Mesothelial cell of epicardium (in vitro differentiated cells): ENCODE data around the gene TKT. TPM values are rescaled to one million over a fixed set of nuclear protein-coding genes. Genes with fewer than 3 reads are reported as not detected.

Experiments
- DNase-seq, 2 experiments: peaks; one replicate each; pipeline ENCODE4 v3.0.0; 2021; ENCODE audit warnings: low spot score in 2 of 2; ENCODE audit not compliant: unreplicated experiment in 2 of 2
- H3K27ac Mint-ChIP-seq: 2 replicates; pipeline ENCODE4 v1.8.0; 2021; ENCODE audit warnings: mixed read lengths
- H3K27me3 Mint-ChIP-seq: 2 replicates; pipeline ENCODE4 v1.8.0; 2021; ENCODE audit warnings: low read depth, mixed read lengths
- H3K36me3 Mint-ChIP-seq: 2 replicates; pipeline ENCODE4 v1.8.0; 2021; ENCODE audit warnings: mixed read lengths
- H3K4me1 Mint-ChIP-seq: 2 replicates; pipeline ENCODE4 v1.8.0; 2021; ENCODE audit warnings: mixed read lengths
- H3K4me3 Mint-ChIP-seq: 2 replicates; pipeline ENCODE4 v1.8.0; 2021; ENCODE audit warnings: mild to moderate bottlenecking, moderate library complexity, mixed read lengths
- H3K9me3 Mint-ChIP-seq: 2 replicates; pipeline ENCODE4 v1.8.0; 2021; ENCODE audit warnings: mixed read lengths
- CTCF ChIP-seq: fragments of 200-600 bp; sonication (generic); IDR thresholded peaks from one replicate; pipeline ENCODE4 v1.5.0; 2021; ENCODE audit warnings: antibody characterized with exemption; ENCODE audit not compliant: unreplicated experiment
- total RNA-seq: library from RNA; stranded (reverse); gene quantifications from 3 replicates; pipeline ENCODE4 v1.2.1, GENCODE V29; 2021

TKT gene
- total RNA-seq, 1 donor from 2014 or later: 181 TPM

- H3K27ac Mint-ChIP-seq: no peak overlapping the region
- no peaks in the 10 kb centered on the region for H3K9me3 Mint-ChIP-seq
- peaks cover 8% of the 10 kb centered on the region for H3K36me3 Mint-ChIP-seq
- TF ChIP-seq CTCF: no peak
- no peak overlapping the region for H3K4me3 Mint-ChIP-seq
- no peaks in the 10 kb centered on the region for H3K4me1 Mint-ChIP-seq
- no peaks in the 10 kb centered on the region for H3K27me3 Mint-ChIP-seq
- DNase-seq: no peak
Observed at GRCh38 chr3:53179580-53179979, 76.2 kb downstream of the TKT start.

DNA sequence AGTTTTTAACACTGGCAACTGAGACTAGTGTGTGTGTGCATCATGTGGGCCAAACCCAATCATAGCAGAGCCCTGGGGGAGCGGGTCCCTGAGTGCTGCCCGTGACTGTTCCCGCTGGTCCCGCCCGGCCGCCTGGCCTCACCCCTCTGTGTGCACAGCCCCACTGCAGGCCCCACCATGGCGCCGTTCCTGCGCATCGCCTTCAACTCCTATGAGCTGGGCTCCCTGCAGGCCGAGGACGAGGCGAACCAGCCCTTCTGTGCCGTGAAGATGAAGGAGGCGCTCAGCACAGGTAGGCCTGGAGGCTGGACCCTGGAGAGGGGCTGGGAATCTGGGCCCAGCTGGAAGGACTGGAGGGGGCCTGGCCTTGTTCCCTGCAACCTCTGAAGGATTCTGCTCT lies 77.6 kb downstream of the TKT start:
- Mint-ChIP-seq H3K27ac (no peak overlapping the region), H3K27me3 (no peaks in the 10 kb centered on the region), H3K4me3 (no peak overlapping the region), H3K36me3 (peaks cover 10% of the 10 kb centered on the region), H3K9me3 (no peaks in the 10 kb centered on the region), H3K4me1 (no peaks in the 10 kb centered on the region)
- no peak for DNase-seq
- TF ChIP-seq CTCF: no peak

DNA sequence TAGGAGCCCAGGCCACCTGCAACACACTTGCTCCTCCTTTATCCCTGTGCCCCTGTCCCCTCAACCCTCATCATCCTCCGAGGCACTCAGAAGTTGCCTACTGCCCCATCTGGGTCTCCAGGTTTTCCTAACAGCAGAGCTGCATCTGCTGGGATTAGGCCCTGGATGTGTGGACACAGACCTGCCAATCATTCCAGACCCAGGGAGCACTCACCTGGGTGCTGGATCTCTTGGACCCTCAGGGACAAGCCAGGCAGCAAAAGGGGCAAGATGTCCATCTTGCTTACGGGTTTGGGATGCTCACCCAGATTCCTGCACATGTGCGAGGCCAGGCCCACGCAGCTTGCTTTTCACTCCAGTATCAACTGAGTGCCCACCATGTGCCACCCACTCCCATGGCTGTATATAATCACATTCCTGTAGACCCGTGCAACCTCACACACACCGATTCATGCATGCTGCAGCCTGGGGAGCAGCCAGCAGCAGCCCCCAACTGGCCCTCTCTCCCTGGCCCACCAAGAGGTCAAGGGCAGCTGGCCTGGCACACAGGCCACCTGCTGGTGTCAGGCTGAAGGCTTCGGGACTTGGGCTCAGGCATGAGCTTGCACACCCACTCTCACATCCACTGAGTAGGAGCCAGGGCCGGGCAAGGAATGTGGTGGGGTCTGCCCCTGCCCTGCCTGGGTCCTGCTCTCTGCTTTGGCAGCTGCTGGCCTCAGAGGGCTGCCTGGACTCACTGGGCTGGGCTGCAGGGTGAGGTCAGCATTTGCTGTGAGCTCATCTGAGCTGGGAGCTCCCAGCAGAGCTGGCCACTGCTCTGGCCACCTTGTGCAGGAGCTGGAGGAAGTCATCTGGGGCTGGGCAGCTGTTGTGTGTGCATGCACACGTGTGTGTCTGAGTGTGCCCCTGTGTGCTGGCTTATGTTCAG lies 79.9 kb downstream of the TKT start:
- no peaks in the 10 kb centered on the region for H3K27me3 Mint-ChIP-seq
- DNase-seq: no peak
- H3K27ac Mint-ChIP-seq: no peak overlapping the region
- no peak for TF ChIP-seq CTCF
- H3K9me3 Mint-ChIP-seq: no peaks in the 10 kb centered on the region
- H3K4me3 Mint-ChIP-seq: no peak overlapping the region
- H3K36me3 Mint-ChIP-seq: peaks cover 10% of the 10 kb centered on the region
- no peaks in the 10 kb centered on the region for H3K4me1 Mint-ChIP-seq

Other genes starting within 250 kb of the TKT start
- 4.1 to 5.4 TPM (median 4.4 TPM) in 3 replicates for gene SFMBT1, start 209.9 kb downstream of the TKT start, total RNA-seq
- 27.7 to 30.4 TPM (median 28.3 TPM) in 3 replicates for gene RFT1, start 125.6 kb downstream of the TKT start, total RNA-seq
- 15.2 to 17.0 TPM (median 16.1 TPM) in 3 replicates for gene PRKCD, start 94.8 kb downstream of the TKT start, total RNA-seq
- gene DCP1A, start 91.5 kb upstream of the TKT start, total RNA-seq: 35.4 to 38.8 TPM (median 38.8 TPM) in 3 replicates
- gene CACNA1D, start 238.6 kb upstream of the TKT start, total RNA-seq: 1.4 to 2.8 TPM (median 1.8 TPM) in 3 replicates